ENCODE data around the gene SLIRP.

Gene SLIRP

DNA sequence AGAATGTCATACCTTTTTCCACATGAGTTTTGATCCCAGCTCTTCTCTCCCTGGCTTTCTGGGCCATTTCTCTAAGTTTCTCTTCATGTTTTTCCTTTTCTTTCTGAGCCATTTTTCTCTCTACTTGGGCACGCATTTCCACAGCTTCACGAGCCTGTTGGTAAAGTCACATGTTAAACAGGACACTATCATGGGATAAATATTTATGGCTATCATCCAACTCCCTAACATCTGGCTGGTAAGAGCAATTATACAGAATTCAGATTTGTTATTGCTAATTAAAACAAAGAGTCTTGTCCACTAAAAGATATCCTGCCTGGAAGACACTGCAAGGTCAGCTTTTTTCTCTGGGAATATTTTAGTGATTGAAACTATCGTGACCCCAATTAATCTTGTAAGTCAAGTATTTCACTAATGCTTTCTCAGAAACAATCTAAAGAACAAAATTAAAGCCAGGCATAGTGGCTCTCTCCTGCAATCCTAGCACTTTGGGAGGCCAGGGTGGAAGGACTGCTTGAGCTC, 23.1 kb downstream of the SLIRP start:
- Histone ChIP-seq H3K27me3 (replicated peaks; ENCODE audit: insufficient read depth, low read length) (no peaks in the 10 kb centered on the region), H3K4me1 (ENCODE audit: low read length) (no peaks in the 10 kb centered on the region), H2AFZ (ENCODE audit: low read length) (no peak overlapping the region), H3K27ac (ENCODE audit: low read length) (no peak overlapping the region), H4K20me1 (ENCODE audit: insufficient read depth, low read length) (no peaks in the 10 kb centered on the region), H3K36me3 (replicated peaks; ENCODE audit: insufficient read depth, low read length) (no peaks in the 10 kb centered on the region), H3K4me3 (ENCODE audit: low read length) (no peak overlapping the region), H3K9me2 (replicated peaks; ENCODE audit: insufficient read depth, low read length) (no peaks in the 10 kb centered on the region), H3K79me2 (ENCODE audit: low read length) (peaks cover 9% of the 10 kb centered on the region; the same call in 1 of the 2 replicates), H3K4me2 (ENCODE audit: low read depth, low read length) (no peak overlapping the region), H3K9ac (ENCODE audit: low read length) (no peak overlapping the region), H3F3A (ENCODE audit: insufficient read depth, low read length) (no peaks in the 10 kb centered on the region), H3K9me3 (replicated peaks; ENCODE audit: insufficient read depth, low read length) (no peaks in the 10 kb centered on the region)
- TF ChIP-seq EZH2 (optimal IDR thresholded peaks at IDR 0.05; ENCODE audit: low read depth, low read length) (no peak), EZH2phosphoT487 (IDR thresholded peaks at IDR 0.05; ENCODE audit: low read length) (no peak)
- TF ChIP-seq, protein P1, sequence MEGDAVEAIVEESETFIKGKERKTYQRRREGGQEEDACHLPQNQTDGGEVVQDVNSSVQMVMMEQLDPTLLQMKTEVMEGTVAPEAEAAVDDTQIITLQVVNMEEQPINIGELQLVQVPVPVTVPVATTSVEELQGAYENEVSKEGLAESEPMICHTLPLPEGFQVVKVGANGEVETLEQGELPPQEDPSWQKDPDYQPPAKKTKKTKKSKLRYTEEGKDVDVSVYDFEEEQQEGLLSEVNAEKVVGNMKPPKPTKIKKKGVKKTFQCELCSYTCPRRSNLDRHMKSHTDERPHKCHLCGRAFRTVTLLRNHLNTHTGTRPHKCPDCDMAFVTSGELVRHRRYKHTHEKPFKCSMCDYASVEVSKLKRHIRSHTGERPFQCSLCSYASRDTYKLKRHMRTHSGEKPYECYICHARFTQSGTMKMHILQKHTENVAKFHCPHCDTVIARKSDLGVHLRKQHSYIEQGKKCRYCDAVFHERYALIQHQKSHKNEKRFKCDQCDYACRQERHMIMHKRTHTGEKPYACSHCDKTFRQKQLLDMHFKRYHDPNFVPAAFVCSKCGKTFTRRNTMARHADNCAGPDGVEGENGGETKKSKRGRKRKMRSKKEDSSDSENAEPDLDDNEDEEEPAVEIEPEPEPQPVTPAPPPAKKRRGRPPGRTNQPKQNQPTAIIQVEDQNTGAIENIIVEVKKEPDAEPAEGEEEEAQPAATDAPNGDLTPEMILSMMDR (IDR thresholded peaks at IDR 0.05; ENCODE audit: low read length) = no peak
- no peak for DNase-seq

DNA sequence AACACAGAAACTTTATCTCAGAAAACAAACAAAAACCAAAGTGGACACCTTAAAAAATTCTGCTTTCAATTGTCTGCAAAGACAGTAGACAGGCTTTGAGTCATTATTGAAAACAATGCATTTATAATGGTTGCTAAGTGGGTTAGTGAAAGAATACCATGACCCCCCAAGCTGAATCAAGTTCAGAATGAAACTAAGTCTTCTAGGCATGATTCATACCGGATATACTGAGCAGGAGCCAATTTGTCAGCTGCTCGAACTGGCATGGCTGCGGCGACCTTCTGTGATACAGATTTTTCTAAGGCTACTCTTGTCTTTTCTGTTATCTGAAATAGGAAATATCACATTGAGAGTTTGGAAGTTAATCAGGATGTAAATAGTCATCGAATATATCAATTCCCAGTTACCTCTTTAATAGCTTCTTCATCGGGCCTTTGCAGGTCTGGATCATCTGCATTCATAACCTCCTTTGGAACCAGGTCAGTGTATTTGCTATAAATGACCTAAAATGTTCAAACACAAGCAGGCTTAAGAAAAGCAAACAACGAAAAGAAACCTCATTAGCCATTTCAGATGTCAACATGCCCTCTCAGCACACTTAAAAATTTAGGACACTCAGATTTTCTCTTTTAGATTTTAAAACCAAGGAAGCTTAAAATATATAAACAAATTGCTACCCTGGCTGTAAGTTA, 30.8 kb downstream of the SLIRP start:
- Histone ChIP-seq H2AFZ (ENCODE audit: low read length) (no peak overlapping the region), H3K4me3 (ENCODE audit: low read length) (no peak overlapping the region), H3K4me2 (ENCODE audit: low read depth, low read length) (no peak overlapping the region), H3K27me3 (replicated peaks; ENCODE audit: insufficient read depth, low read length) (no peaks in the 10 kb centered on the region), H3K36me3 (replicated peaks; ENCODE audit: insufficient read depth, low read length) (no peaks in the 10 kb centered on the region), H3K79me2 (ENCODE audit: low read length) (peaks cover 3% of the 10 kb centered on the region; the same call in 1 of the 2 replicates), H4K20me1 (ENCODE audit: insufficient read depth, low read length) (no peaks in the 10 kb centered on the region), H3K9ac (ENCODE audit: low read length) (no peak overlapping the region), H3K4me1 (ENCODE audit: low read length) (no peaks in the 10 kb centered on the region), H3K27ac (ENCODE audit: low read length) (no peak overlapping the region), H3K9me3 (replicated peaks; ENCODE audit: insufficient read depth, low read length) (no peaks in the 10 kb centered on the region), H3K9me2 (replicated peaks; ENCODE audit: insufficient read depth, low read length) (no peaks in the 10 kb centered on the region), H3F3A (ENCODE audit: insufficient read depth, low read length) (no peaks in the 10 kb centered on the region)
- no peak for DNase-seq
- no peak for TF ChIP-seq EZH2phosphoT487 (IDR thresholded peaks at IDR 0.05; ENCODE audit: low read length)
- TF ChIP-seq EZH2 (optimal IDR thresholded peaks at IDR 0.05; ENCODE audit: low read depth, low read length) = no peak
- TF ChIP-seq, protein P1 (IDR thresholded peaks at IDR 0.05; ENCODE audit: low read length) = no peak

DNA sequence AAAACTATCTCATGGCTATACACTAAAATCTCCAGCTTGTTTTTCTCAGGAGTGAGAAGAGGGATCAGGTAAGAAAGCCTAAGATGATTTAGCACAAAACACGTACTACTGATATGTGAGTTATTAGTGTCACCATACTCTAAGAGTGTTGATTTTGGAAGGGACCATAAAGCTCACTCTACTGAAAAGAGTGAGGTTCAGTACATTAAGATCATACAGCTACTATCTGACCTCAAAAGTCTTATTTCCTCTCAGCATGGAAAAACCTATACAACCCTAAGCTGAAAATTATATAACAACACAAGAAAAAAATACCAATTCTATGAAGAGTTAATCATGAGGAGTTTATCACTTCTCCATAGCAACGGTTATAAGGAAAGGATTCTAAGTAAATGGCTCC, 33.5 kb downstream of the SLIRP start:
- no peak overlapping the region for H3K4me2 ChIP-seq (ENCODE audit: low read depth, low read length)
- no peak overlapping the region for H3K27ac ChIP-seq (ENCODE audit: low read length)
- H3K79me2 ChIP-seq (ENCODE audit: low read length) = peaks cover 8% of the 10 kb centered on the region; the same call in 1 of the 2 replicates
- no peaks in the 10 kb centered on the region for H3F3A ChIP-seq (ENCODE audit: insufficient read depth, low read length)
- TF ChIP-seq, protein P1 (IDR thresholded peaks at IDR 0.05; ENCODE audit: low read length) = no peak
- TF ChIP-seq EZH2 (optimal IDR thresholded peaks at IDR 0.05; ENCODE audit: low read depth, low read length) = no peak
- no peak for TF ChIP-seq EZH2phosphoT487 (IDR thresholded peaks at IDR 0.05; ENCODE audit: low read length)
- no peaks in the 10 kb centered on the region for H3K27me3 ChIP-seq (replicated peaks; ENCODE audit: insufficient read depth, low read length)
- H3K9me2 ChIP-seq (replicated peaks; ENCODE audit: insufficient read depth, low read length) = no peaks in the 10 kb centered on the region
- H3K4me3 ChIP-seq (ENCODE audit: low read length) = no peak overlapping the region
- no peak overlapping the region for H2AFZ ChIP-seq (ENCODE audit: low read length)
- no peak for DNase-seq
- H3K36me3 ChIP-seq (replicated peaks; ENCODE audit: insufficient read depth, low read length) = no peaks in the 10 kb centered on the region
- H3K4me1 ChIP-seq (ENCODE audit: low read length) = no peaks in the 10 kb centered on the region
- H3K9ac ChIP-seq (ENCODE audit: low read length) = no peak overlapping the region
- no peaks in the 10 kb centered on the region for H4K20me1 ChIP-seq (ENCODE audit: insufficient read depth, low read length)
- H3K9me3 ChIP-seq (replicated peaks; ENCODE audit: insufficient read depth, low read length) = no peaks in the 10 kb centered on the region
